DMS 273 (cell line): ENCODE data around the gene MSANTD1.

ENCODE experiments used
- DNase-seq: peaks from one replicate; lab custom pipeline; 2025; ENCODE audit not compliant: unreplicated experiment; lab: John Stamatoyannopoulos, UW

MSANTD1 gene

DNA sequence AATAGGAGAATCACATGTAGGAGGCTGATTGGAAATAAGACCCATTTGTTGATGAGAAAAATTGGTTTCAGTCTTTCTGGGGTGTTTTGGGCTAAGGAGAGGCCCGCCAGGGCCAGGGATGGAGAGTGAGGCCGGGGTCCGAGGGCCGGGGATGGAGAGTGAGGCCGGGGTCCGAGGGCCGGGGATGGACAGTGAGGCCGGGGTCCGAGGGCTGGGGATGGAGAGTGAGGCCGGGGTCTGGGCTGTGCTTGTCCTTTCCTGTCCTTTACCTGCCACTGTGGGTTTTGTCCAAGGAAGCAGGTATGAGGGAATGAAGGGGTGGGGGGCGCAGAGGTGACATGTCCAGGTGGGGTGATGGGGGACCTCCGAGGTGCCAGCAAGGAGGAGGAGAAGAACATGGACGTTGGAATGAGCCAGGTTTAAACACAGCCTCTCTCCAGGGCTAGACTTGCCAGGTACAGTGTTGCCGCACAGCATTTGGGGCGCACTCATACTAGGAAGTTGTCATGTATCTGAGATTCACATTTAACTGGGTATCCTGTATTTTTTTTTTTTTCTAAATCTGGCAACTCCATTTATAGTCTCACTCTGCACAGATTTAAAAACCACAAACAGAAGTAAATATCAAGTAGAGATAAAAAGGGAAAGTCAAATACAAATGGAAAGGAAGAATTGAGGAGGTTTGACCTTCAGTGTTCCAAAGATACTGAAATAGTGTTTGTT lies 52.7 kb downstream of the MSANTD1 start:
- no peak for DNase-seq

GRCh38 chr4:3302173-3302785 lies 53.3 kb downstream of the MSANTD1 start:
- no peak for DNase-seq

- DNase-seq, result no peak
These were observed 54.0 kb downstream of the MSANTD1 start for GRCh38 chr4:3302786-3303564.

DNA sequence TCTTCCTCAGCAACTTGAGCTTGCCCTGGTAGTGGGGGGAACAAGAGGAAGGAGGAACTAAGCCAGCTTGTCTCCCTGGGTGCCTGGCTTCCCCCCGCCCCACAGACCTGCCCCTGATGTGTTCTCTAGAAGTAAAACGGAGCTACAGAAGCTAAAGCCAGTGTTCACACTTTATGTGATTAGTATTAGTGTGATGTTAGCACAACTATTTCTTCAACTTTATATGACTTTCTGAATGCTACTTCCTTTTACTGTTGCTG lies 54.5 kb downstream of the MSANTD1 start:
- DNase-seq, result no peak

DNA sequence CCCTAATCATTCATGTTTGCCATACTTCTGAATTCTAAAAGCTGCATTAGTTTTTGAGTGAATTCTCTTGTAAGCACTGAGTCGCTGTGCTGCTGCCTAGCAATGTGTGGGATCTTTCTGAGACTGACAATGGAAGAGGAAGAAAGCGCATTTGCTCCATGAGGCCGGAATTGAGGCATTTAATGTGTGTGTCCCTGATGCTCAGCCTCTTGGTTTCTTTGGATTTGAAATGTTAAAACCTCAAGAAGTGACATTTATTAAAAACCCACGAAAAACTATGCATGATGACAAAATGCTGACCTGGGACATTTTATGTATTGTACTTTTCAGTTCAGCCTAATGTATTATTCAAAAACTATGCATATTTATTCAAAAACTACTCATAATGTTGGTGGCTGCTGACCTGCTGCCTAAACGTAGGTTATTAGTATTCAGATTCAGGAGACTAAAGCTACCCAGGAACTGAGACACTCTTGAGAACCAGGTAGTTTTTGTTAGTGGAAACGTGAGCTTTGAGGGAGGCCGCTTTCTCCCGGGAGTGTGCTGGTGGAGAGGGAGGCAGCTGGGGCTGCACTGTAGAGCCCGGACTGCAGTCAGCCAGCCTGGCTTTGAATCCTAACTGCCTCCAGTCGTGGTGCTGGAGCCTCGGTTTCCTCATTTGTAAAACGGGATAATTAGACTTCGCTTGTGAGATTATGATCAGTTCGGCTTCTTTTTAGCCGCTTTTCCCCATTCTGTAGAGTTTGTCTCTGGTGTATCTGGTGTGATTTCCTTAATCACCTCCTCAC lies 55.2 kb downstream of the MSANTD1 start:
- DNase-seq, result no peak

DNA sequence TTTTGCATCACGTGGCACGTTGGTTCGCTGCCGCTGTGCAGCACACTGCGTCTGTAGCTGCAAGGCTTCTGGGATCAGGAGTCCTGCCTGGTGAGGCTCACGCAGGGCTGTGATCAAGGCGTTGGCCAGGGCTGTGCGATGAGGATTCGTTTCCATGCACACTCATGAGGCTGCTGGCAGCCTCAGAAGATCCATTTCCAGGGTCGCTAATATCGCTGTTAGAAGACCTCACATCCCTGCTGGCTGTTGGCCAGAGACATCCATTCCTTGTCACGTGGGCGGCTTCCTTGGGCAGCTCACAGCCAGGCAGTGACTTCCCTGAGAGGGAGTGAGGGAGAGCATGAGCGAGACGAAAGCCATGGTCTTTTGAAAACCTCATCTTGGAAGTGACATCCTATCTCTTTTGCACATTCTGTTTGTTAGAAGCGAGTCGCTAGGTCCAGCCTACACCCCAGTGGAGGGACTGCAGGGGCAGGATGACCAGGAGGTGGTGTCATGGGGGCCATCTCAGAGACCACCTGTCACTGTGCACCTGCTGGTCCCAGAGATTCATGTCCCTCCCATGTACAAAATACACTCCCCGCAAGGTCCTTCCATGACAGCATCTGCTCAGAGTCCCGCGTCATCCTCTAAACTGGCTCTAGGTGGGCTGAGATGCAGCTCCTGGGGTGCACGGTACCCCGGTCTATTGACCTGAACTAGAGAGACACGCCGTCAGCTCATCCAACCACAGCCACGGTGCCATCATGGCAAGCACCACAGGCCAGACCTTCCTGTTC lies 56.1 kb downstream of the MSANTD1 start:
- peak; percentile 33 for DNase-seq

- DNase-seq, result no peak
These were observed 56.8 kb downstream of the MSANTD1 start for GRCh38 chr4:3305610-3306371.
